Measurements from ENCODE around the gene TAGLN2.

- TF ChIP-seq FOS (IDR thresholded peaks at IDR 0.05; ENCODE audit: borderline replicate concordance, extremely low read depth, insufficient read length) (no peak), RFX5 (IDR thresholded peaks at IDR 0.05; ENCODE audit: low read depth, low read length) (no peak), CTCF (IDR thresholded peaks at IDR 0.05 in 2 of 3, conservative IDR thresholded peaks at IDR 0.05 in 1 of 3; ENCODE audit: control insufficient read depth in 2 of 3, extremely low read depth in 1 of 3, insufficient read depth in 1 of 3, low read depth in 3 of 3, low read length in 3 of 3) (no peak), EZH2 (IDR thresholded peaks at IDR 0.05; ENCODE audit: borderline replicate concordance, control insufficient read depth, low read depth, low read length) (no peak), MYC (IDR thresholded peaks at IDR 0.05; ENCODE audit: insufficient read depth, insufficient read length, insufficient replicate concordance, low read length, severe bottlenecking) (no peak), ZSCAN29 (IDR thresholded peaks at IDR 0.05) (no peak)
These were observed 10.5 kb upstream of the TAGLN2 start for GRCh38 chr1:159935719-159936272.

Measured in GM12878 (cell line).